GM19043 (cell line): Measurements from ENCODE around the gene KRTAP3-3.
"Not testable (repeated sequence)": the region's sequence is repeated elsewhere in the genome, so short reads cannot be mapped to it uniquely, and the experiment has no call there.

Experiments
- ATAC-seq: cut with Tn5 transposase; IDR thresholded peaks from one replicate; pipeline ENCODE4 v1.9.1; 2021; ENCODE audit warnings: low read depth; ENCODE audit not compliant: unreplicated experiment

The KRTAP3-3 gene

DNA sequence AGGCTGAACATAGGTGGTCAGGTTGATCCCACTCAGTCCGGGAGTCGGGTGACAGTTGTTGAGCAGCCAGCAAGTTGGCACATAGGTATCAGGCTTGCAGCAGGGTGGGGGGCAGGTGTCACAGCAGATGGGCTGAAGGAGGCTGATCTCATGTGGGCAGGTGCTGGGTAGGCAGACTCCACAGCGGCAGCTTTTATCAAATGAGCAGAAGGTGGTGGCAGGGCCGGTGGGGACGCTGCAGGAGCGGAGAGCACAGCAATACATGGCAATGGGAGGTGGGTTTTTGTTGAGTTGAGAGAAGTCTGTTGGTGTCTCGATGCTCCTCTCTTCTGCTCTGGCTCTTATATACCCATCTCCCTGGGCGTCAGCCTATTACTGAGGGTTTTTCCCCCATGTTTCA lies 14.8 kb upstream of the KRTAP3-3 start, which contains the start of gene KRTAP3-1:
TSS of gene KRTAP3-1 (minus strand) at position 318 of the 400 bp plus-strand sequence. CDS start at position 264, 54 bp downstream.
- ATAC-seq = no peak

DNA sequence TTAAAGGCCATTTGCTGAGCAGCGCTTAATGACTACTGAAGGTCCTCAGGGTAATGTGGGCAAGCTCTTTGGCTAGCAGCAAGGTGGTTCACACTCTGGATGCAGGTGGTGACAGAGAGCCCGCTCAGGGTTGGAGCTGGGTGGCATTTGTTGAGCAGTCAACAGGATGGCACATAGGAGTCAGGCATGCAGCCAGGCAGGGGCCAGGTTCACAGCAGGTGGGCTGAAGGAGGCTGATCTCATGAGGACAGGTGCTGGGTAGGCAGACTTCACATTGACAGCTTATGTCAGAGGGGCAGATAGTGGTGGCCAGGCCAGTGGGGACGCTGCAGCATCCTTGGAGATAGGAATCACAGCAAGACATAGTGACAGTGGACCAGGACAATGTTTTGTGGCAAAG lies 10.4 kb upstream of the KRTAP3-3 start:
- ATAC-seq = no peak

DNA sequence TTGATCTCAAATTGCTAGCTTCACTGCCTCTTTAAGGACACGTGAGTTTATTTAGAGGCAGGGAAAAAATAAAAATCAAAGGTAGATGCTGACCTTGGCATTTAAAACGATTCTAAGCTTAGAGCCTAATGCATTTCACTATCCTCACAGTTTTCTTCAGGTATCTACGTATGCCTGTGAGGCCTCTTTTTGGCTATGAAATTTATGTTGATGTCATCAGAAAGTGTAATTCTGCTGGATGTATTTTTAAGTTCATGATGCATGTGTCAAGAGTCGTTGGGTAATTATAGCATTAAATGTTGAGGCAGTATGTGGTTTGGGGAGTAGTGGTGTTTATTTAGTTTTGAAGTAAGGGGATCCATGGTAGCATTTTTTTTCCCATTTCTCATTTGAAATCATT lies 10.0 kb upstream of the KRTAP3-3 start:
- no peak for ATAC-seq

DNA sequence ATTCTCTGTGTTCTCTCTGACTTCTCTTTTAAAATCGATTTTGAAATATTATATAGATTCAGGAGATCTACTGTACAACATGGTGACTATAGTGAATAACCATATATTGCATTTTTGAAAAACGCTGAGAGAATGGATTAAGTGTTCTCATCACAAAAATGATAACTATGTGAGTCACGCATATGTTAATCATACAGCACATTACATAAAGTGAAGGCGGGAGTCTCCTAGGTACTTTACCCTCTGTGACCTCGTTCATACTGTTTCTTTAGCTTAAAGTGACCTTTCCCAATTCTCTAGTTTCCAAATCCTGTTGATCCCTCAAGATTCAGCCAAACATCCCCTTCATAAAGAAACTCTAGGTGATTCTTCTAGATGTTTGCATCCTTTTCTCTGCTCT lies 8.8 kb upstream of the KRTAP3-3 start:
- no peak for ATAC-seq

DNA sequence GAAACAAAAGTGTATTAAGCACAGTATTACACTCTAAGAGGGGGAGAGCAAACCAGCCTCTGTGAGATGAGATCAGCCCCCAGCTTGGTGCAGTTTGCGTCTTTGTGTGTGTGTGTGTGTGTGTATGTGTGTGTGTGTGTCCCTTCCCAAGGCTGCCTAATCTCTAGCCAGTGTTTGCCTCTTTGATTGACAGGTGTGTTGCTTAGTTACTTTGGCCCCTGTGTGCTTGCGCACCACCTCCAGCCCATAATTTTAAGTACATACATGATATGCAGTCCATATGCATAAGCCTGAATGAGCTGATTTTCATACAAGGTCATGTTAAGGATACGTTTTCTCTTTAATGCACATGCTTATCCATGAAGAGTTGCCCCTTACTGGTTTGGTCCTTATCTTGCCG lies 7.8 kb upstream of the KRTAP3-3 start:
- ATAC-seq = no peak

DNA sequence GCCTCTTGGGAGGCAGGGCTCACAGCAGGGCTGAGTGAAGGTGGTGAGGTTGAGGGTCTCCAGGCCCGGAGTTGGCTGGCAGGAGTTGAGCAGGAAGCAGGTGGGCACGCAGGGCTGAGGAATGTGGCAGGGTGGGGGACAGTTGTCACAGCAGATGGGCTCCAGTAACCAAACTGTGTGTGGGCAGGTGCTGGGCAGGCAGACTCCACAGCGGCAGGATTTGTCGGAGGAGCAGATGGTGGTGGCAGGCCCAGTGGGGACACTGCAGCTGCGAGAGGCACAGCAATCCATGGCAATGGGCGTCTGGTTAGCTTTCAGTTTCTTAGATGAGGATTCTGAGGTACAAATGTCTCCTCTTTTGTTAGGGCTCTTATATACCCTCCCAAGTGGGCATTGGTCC lies 5.6 kb upstream of the KRTAP3-3 start, which contains the start of gene KRTAP3-2:
TSS of gene KRTAP3-2 (minus strand) at position 344 of the 400 bp plus-strand sequence. CDS start at position 291, 53 bp downstream.
- ATAC-seq = not testable (repeated sequence)

DNA sequence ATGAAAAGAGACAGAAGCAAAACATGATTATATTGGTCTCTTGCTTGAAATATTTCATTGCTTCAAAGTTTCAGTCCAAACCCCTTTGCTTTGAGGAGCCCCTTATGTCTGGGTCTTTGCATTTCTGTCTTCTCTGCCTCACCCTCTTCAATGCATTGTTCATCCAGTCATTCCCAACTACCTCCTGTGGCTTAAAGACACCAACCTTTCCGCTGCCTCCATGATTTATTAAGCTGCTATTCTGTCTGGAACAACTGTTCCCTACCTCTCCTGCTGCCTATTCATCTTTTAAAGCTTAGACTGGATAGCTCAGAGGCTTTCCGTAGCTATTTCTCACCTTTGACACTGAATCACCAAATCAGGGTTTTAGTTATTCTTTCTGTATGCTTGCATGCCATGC lies 3.4 kb upstream of the KRTAP3-3 start:
- ATAC-seq = no peak

DNA sequence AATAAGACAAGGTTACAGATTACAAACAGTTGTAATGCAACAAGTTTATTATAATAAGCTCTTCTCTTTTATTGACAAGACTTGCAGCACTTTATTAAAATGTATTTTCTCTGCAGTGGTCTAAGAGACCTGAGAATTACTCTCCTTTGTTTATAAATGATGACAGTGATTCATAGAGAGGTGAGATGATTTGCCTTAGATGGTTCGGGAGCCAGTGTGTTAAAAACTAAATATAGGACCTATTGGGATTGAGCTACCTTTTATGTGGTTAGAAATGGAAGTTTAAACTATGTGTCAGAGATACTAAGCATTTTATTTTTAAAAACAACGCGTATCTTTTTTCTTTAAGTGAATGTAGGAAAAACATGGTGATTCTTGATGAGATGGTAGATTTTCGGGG lies 2.9 kb upstream of the KRTAP3-3 start:
- no peak for ATAC-seq

DNA sequence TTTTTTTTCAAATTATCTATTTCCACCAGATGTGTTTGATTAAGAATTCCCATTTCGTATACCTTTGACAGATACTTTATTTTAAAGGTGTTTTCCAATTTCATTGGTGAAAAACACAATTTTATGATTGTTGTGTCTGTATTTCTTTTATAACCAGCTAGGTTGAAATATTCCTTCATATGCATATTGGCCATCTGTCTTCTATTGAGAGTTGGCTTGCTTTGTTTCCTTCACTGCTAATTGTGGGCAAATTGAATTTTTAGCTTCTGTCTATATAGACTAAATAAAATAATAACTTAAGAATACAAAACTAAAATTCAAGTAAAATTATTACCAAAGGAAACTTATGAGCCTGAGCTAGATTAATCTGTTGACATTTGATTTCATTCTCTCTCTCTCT lies 1.2 kb upstream of the KRTAP3-3 start:
- ATAC-seq = no peak

DNA sequence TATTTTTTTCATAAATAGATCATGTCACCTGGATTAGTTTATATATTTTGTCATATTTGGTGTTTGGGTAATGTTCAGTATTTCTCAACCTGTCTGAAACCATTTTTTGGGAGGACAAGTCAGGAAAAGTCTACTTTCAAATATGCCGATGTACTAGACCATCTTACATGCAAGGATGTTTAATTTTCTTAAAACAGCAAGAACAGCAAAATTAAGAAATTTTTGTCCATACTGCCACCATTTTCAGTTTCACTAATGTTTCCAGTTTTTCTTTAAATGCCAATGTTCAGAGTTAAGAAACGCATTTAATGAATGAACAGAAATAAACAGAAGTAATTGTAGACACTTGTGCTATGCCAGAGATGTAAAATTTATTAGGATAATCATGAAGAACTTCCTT lies 880 bp downstream of the KRTAP3-3 start:
- no peak for ATAC-seq

DNA sequence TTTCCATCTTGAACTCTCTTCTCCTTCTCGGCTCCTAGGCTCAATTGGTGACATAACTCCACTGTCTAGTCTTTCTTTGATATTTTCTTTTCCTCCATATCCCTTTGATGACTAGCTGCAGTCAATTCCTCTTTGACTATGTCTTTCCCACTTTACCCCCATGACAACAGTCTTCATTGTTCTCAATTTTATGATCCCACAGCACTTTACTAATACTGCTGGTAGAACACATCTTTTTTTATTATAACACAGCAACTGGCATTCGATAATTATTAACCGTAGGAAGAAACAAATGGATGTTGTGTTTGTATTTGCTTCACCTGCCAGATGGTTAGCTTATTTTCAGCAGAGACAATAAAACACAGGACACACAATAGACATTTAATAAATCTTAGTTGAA lies 1.3 kb downstream of the KRTAP3-3 start:
- no peak for ATAC-seq

DNA sequence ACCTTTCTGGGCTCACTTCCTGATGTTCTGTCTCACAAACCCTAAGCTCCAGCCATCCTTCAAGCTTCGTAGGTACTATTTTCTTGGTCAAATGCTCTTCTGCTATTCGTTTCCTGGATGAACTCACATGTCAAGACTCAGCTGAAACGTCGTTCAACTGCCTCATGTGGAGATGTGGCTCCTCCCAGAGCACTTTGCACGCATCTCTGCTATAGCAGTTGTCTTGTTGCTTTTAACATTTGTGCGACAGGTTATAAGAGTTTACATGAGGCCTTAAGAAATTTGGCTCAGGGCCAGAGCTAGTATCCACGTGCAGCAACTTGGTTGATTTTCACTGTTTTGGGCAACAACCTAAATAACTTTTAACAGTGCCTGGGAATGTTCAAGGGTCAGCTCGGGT lies 7.0 kb downstream of the KRTAP3-3 start:
- no peak for ATAC-seq

DNA sequence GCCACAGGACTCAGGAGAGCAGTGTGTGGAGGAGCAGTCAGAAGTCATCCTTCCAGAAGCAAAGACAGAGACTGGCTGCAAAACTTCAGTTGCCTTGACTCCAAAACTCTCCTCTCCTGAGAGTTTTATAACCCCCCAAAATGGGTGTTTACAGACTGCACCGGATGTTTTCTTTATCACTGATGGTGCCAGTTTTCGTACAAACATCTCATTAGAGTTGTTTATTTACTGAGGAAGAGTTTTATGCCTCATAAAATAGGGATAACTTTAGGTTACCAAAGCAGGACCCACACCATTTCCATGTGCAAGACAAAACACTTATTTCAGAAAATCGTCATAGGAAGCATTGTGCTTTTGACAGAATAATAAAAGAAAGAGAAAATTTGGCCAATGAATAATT lies 9.7 kb downstream of the KRTAP3-3 start, which contains the start of gene KRT40:
TSS of gene KRT40 (minus strand) at position 101 of the 400 bp plus-strand sequence. CDS start at position 48, 53 bp downstream.
- no peak for ATAC-seq

DNA sequence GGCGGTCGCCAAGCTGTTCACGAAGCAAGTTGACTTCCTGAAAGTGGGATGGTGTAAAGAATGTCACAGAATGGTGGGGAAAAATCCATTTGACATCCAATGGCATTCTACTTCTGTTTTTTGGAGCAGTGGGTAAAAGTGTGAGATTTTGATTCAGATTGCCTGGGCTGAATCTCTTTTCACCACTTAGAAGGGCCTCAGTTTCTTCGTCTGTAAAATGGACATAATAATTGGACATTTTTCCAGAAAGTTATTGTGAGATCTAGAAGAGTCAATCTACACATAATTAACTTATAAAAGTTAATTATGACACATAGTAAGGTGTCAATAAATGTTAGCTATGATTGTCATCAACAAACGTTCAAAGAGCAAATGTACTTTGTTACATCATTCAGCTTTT lies 12.8 kb downstream of the KRTAP3-3 start:
- ATAC-seq = no peak

DNA sequence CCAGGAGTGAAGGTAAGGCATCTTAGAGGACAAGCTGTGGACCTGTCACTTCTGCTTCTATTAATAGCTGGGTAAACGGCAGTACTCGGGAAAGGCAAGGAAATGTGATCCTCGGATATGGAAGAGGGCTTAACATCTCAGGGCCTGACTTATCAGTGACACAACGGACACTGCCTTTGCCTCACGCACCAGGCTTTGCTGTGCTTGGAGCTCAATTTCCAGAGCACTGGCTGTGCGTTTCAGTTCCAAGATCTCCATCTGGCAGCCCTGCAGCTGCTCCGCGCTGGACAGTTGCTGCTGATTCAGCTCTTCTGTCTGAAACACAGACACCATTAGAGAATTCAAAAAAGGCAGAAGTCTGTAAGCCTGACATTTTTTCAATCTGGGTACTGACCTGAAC lies 13.4 kb downstream of the KRTAP3-3 start:
- ATAC-seq = no peak

DNA sequence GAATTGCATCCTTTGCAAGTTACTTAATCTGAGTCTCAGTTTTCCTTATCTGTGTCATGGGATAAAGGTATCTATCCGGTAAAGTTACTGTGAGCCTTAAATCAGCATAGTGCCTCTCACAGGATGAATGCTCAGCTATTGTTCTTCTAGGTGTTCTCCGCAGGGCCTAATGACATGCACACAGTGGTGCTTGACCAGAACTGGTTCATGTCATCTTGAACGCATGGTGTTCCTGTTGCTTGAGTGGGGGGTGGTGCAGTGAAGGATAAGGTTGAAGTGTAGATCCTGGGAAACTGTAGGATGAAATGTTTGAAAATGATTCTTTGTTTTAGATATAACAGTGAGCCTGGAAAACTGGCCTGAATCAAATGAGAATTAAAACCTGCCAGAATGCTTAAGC lies 13.8 kb downstream of the KRTAP3-3 start:
- ATAC-seq = no peak

DNA sequence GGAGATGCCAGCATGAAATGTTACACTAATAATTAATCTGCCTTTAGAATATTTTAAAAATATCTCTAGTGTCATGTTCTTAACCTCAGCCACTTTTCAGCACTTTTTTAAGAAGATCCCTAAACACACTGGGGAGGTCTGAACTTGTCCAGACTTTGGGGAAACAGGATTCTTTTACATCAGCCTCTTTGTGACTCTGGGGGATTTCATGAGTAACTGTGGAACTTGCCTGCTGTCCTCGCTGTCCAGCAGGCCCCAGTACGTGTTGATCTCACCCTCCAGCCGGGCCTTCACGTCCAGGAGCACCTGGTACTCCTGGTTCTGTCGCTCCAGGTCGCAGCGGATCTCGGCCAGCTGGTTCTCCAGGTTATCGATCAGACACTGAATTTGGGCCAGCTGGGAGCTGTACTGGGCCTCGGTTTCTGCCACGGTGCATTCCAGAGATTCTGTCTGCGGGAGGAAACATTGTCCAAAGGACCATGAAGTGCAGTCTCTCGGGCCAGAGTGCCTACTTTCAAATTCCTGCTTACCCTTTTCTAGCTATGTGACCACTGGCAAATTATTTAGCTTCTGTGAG lies 15.3 kb downstream of the KRTAP3-3 start:
- no peak for ATAC-seq

DNA sequence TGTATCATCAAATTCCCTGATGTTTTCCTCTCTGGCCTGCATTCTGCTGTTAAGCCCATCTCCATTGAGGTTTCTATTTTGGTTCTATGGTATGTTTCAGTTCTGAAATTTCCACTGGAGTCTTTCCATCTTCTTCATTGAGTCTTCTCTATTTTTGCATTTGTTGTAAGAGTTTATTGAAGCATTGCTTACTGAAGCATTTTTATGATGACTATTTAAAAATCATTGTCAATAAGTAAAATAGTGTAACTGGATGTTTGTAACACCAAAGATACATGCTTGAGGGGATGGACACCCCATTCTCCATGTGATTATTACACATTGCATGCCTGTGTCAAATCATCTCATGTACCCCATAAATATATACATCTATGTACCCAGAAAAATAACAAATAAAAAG lies 18.4 kb downstream of the KRTAP3-3 start:
- no peak for ATAC-seq

DNA sequence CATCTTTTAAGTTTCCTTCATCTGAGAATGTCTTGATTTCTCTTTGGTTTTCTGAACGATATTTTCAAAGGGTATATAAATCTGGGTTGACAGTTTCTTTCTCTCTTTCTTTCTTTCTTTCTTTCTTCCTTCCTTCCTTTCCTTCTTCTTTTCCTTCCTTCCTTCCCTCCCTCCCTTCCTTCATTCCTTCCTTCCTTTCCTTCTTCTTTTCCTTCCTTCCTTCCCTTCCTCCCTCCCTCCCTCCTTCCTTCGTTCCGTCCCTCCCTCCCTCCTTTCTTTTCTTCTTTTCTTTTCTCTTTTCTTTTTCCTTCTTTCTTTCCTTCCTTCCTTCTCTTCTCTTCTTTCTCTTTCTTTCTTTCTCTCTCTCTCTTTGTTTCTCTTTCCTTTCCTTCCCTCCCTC lies 19.6 kb downstream of the KRTAP3-3 start:
- ATAC-seq = no peak

DNA sequence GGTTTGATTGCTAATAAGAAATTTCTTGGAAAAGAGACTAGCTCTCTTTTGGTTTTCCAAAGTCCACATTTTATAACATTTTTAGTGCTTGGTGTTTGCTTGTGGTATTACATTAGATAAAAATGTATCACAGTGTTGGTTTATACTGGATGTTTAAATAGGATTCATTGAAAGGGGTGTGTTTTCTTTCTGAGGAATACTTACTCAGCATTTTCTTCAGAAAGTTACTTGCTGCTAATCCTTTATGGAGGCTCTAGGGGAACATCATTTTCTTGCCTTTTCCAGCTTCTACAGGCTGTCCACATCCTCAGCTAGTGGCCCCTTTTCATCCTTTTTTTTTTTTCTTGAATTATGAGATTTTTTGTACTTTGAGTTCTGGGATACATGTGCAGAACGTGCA lies 26.4 kb downstream of the KRTAP3-3 start:
- no peak for ATAC-seq

DNA sequence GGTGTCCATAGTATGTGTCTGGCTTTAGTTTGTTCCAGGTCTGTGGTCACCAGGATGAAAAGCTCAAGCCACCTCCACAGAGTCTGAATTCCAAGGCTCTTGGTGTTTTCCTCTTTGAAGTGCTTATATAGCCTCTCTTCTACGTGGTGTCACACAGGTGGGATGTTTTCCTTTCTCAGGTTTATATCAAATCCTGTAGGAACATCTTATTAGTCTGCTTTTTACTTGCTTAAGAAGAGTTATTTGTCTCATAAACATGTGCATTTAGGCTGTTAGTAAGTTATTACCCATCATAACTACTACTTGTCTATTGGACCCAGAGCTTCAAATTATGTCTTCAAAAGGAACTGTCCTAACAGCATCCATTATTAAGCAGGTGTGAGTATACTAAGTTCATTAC lies 27.1 kb downstream of the KRTAP3-3 start, which contains the start of gene KRT39:
TSS of gene KRT39 (minus strand) at position 101 of the 400 bp plus-strand sequence. CDS start at position 9, 92 bp downstream.
- ATAC-seq = no peak

DNA sequence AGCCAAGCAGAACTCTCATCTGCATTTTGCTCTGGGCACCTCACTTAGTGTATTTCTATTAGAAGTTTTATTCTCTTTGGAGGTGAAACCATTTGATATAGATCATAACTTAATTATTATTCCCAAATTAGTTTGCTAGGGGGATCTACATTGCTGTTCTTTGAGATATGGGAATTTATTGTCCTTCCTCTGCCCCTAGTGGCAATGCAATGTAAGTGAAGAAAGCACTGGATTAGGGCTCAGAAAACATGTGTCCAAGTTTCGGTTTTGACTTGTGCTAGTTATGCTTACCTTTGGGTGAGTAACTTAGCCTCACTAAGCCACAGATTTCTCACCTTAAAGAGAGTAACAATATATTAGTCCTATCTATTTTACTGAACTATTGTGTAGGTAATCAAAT lies 30.1 kb downstream of the KRTAP3-3 start:
- no peak for ATAC-seq
